ENCODE measurements around the gene CHRNA4. TPM values are rescaled to one million over a fixed set of nuclear protein-coding genes. Genes with fewer than 3 reads are reported as not detected.
A peak's percentile ranks its signal among the peaks of the same experiment; 100 is the strongest.

Gene CHRNA4
- total and polyA plus RNA-seq, 2 of the 13 experiments (the other 11 are each of a cell fraction or from before 2014, with no cell fraction given): not detected

DNA sequence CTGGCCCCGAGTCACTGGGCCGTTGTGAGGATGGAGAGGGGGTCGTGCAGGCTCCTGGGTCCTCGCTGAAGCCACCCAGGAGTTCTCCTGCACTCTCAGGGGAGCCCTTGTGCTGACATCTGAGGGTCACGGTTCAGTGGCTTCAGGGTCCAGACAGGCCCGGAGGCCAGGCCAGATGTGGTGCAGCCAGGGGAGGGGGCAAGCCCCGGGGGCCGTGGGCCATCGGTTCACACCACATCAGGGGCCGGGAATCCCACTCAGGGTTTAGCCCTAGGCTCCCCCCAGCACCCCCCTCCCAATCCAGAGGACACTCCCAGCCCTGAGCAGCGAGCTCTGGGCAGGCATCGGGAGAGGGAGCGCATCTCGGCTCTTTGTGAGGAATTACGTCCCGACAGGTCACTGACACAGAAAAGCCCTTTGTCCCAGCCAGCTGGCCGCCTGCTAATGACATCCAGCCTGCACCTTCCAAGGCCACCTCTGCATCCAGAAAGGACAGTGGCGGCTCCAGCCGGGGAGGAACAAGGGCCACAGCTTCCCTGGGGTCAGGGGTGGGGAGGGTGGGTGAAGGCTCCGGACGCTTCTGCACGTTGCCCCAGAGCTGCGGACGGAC is 6.4 kb upstream of the CHRNA4 start (continued):
- TF ChIP-seq TMF1 (CRISPR knock-in tag; IDR thresholded peaks at IDR 0.05; ENCODE audit: low read depth) (no peak), ZFAT (CRISPR knock-in tag; conservative IDR thresholded peaks at IDR 0.05) (no peak), ZNF180 (CRISPR knock-in tag; IDR thresholded peaks at IDR 0.05; ENCODE audit: borderline replicate concordance, low read depth) (no peak), ZNF619 (CRISPR knock-in tag; IDR thresholded peaks at IDR 0.05) (no peak), NFATC3 (CRISPR knock-in tag; IDR thresholded peaks at IDR 0.05) (no peak), ZNF530 (CRISPR knock-in tag; IDR thresholded peaks at IDR 0.05; ENCODE audit: low read depth) (no peak), TBP (CRISPR knock-in tag; IDR thresholded peaks at IDR 0.05) (no peak), ZNF772 (CRISPR knock-in tag; IDR thresholded peaks at IDR 0.05) (no peak), SRY (CRISPR knock-in tag; IDR thresholded peaks at IDR 0.05) (no peak), GMEB2 (CRISPR knock-in tag; IDR thresholded peaks at IDR 0.05; ENCODE audit: low read depth) (no peak), MIXL1 (CRISPR knock-in tag; IDR thresholded peaks at IDR 0.05) (no peak), NCOA1 (CRISPR knock-in tag; IDR thresholded peaks at IDR 0.05) (no peak), ZNF17 (CRISPR knock-in tag; IDR thresholded peaks at IDR 0.05) (no peak), TGIF2 (CRISPR knock-in tag; IDR thresholded peaks at IDR 0.05) (0 out of 2 replicates have a peak, but pooled peaks have one; percentile 16), ARNTL (CRISPR knock-in tag; IDR thresholded peaks at IDR 0.05) (no peak), SMAD1 (CRISPR knock-in tag; IDR thresholded peaks at IDR 0.05; ENCODE audit: borderline replicate concordance, low read depth) (no peak), GATAD2A (CRISPR knock-in tag; IDR thresholded peaks at IDR 0.05) (no peak), PITX1 (CRISPR knock-in tag; IDR thresholded peaks at IDR 0.05) (no peak), AHR (CRISPR knock-in tag; IDR thresholded peaks at IDR 0.05) (no peak), E2F2 (CRISPR knock-in tag; IDR thresholded peaks at IDR 0.05; ENCODE audit: borderline replicate concordance) (no peak), PLSCR1 (CRISPR knock-in tag; IDR thresholded peaks at IDR 0.05; ENCODE audit: borderline replicate concordance) (no peak), MXI1 (IDR thresholded peaks at IDR 0.05; ENCODE audit: borderline replicate concordance, low read depth, low read length) (no peak), ZNF674 (CRISPR knock-in tag; IDR thresholded peaks at IDR 0.05; ENCODE audit: low read depth) (no peak), ZNF224 (CRISPR knock-in tag; IDR thresholded peaks at IDR 0.05) (no peak), ZFP90 (CRISPR knock-in tag; IDR thresholded peaks at IDR 0.05; ENCODE audit: borderline replicate concordance) (no peak), GTF2F1 (IDR thresholded peaks at IDR 0.05; ENCODE audit: low read length) (no peak), POLR2AphosphoS2 (IDR thresholded peaks at IDR 0.05; ENCODE audit: low read depth, low read length) (no peak), ZFYVE20 (CRISPR knock-in tag; IDR thresholded peaks at IDR 0.05; ENCODE audit: borderline replicate concordance, low read depth) (no peak)
- TF ChIP-seq, protein P1, sequence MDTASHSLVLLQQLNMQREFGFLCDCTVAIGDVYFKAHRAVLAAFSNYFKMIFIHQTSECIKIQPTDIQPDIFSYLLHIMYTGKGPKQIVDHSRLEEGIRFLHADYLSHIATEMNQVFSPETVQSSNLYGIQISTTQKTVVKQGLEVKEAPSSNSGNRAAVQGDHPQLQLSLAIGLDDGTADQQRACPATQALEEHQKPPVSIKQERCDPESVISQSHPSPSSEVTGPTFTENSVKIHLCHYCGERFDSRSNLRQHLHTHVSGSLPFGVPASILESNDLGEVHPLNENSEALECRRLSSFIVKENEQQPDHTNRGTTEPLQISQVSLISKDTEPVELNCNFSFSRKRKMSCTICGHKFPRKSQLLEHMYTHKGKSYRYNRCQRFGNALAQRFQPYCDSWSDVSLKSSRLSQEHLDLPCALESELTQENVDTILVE (CRISPR knock-in tag; IDR thresholded peaks at IDR 0.05): no peak
